Upper lobe of left lung (tissue), 6 donors: Measurements from ENCODE around the gene MOV10L1. TPM values are rescaled to one million over a fixed set of nuclear protein-coding genes. Genes with fewer than 3 reads are reported as not detected.

Source experiments
- ATAC-seq, 2 donors: fragments of 200-7000 bp; cut with Tn5 transposase; one replicate each; pipeline ENCODE4 v1.9.1; 2022; ENCODE audit warnings: mild to moderate bottlenecking in 2 of 2, moderate library complexity in 2 of 2; ENCODE audit not compliant: low FRiP score in 2 of 2
- DNase-seq, 2 donors: peaks; one replicate each; pipeline ENCODE4 v3.0.0-alpha.2; 2019 to 2020
- H3K27ac ChIP-seq, 4 donors: fragments of 200-600 bp; sonication (generic); one replicate each; pipeline ENCODE4 v1.5.1; 2016 to 2019
- H3K27me3 ChIP-seq, 4 donors: fragments of 200-600 bp; sonication (generic); one replicate each; pipeline ENCODE4 v1.5.1; 2017 to 2019
- H3K36me3 ChIP-seq, 4 donors: fragments of 200-600 bp; sonication (generic); one replicate each; pipeline ENCODE4 v1.5.1; 2016 to 2019
- H3K4me1 ChIP-seq, 4 donors: fragments of 200-600 bp; sonication (generic); one replicate each; pipeline ENCODE4 v1.5.1; 2018 to 2019
- H3K4me3 ChIP-seq, 4 donors: fragments of 200-600 bp; sonication (generic); one replicate each; pipeline ENCODE4 v1.5.1; 2017 to 2019; ENCODE audit warnings: mild to moderate bottlenecking in 2 of 4, moderate library complexity in 1 of 4
- H3K9me3 ChIP-seq, 4 donors: fragments of 200-600 bp; sonication (generic); one replicate each; pipeline ENCODE4 v1.5.1; 2018 to 2019
- CTCF ChIP-seq, 6 experiments: fragments of 450-650 bp in 4 of 6; fragments of 200-600 bp in 2 of 6; sonication (generic) in 2 of 6; IDR thresholded peaks; one replicate each; pipeline ENCODE4 v1.5.1; 2016 to 2019; ENCODE audit warnings: antibody characterized with exemption in 6 of 6
- EP300 ChIP-seq, 4 donors: sonication (generic); formaldehyde crosslinking; IDR thresholded peaks; one replicate each; pipeline ENCODE4 v1.5.1; 2017; ENCODE audit warnings: antibody characterized with exemption in 4 of 4, control low read depth in 2 of 4
- POLR2A ChIP-seq, 4 donors: fragments of 450-650 bp; IDR thresholded peaks; one replicate each; pipeline ENCODE4 v1.5.1; 2016 to 2017; ENCODE audit warnings: antibody characterized with exemption in 4 of 4, mild to moderate bottlenecking in 2 of 4
- POLR2AphosphoS5 ChIP-seq, 2 donors: sonication (generic); formaldehyde crosslinking; IDR thresholded peaks; one replicate each; pipeline ENCODE4 v1.5.1; 2017; ENCODE audit warnings: antibody characterized with exemption in 2 of 2
- WGBS, 2 donors: methylation state at CpG; one replicate each; pipeline ENCODE4 v1.1.5; 2017 to 2018; 5-methylcytosine and 5-hydroxymethylcytosine counted together
- total RNA-seq, 6 donors: library from RNA; depleted of rRNA in 4 of 6; stranded (reverse); fragments of >200 nt in 4 of 6; gene quantifications; one replicate each; pipeline versions ENCODE4 v1.1.0 to v1.2.1, GENCODE V29; 2016 to 2021
- donor health status: DM: no; HTN: no; CAD: no; lungs with moderate emphysema.
- donor health status: DM: no; HTN: yes; CAD: no; lungs with severe emphysema.

MOV10L1 gene
- total RNA-seq, 6 donors from 2014 or later, result 0.47 to 3.1 (median 1.8) TPM; not detected in 1

GRCh38 chr22:50068096-50068495, 21.7 kb upstream of the MOV10L1 start:
- WGBS, 2 donors, result 84 to 95% methylated on average over 7 of the region's 11 CpGs
- H3K9me3 ChIP-seq, result no peaks in the 10 kb centered on the region
- no peaks in the 10 kb centered on the region for H3K36me3 ChIP-seq
- H3K27ac ChIP-seq, result no peak overlapping the region
- TF ChIP-seq POLR2A (IDR thresholded peaks at IDR 0.05) (no peak), EP300 (IDR thresholded peaks at IDR 0.05) (no peak), CTCF (IDR thresholded peaks at IDR 0.05) (no peak), POLR2AphosphoS5 (IDR thresholded peaks at IDR 0.05) (no peak)
- ATAC-seq, result no peak
- H3K27me3 ChIP-seq, result no peaks in the 10 kb centered on the region
- DNase-seq, result peak in 1 of 2 donors; percentile 47
- no peaks in the 10 kb centered on the region for H3K4me1 ChIP-seq
- no peak overlapping the region for H3K4me3 ChIP-seq

DNA sequence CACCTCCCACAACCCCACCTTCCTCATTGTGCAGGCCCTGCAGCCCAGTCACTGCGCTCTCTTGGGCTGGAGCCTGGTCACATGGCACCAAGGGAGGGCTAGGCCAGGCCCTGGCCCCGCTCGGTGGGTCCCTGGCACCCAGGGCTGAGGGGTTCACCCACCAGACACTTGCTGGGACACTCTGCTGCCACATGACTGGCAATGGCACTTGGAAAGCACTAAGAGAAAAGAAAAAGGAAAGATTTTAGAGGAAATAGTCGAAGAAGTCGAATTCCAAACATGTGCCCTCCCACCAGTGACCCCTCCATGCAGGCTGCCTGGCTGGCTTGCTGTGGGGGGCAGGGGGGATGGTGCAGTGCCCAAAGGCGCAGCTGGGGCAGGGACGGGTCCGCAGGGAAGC, 19.4 kb upstream of the MOV10L1 start:
- peak in 1 of 2 donors; percentile 18 for ATAC-seq
- no peak for DNase-seq
- Histone ChIP-seq H3K9me3 (no peaks in the 10 kb centered on the region), H3K27me3 (no peaks in the 10 kb centered on the region), H3K4me3 (no peak overlapping the region), H3K27ac (no peak overlapping the region), H3K4me1 (no peaks in the 10 kb centered on the region), H3K36me3 (no peaks in the 10 kb centered on the region)
- 83 to 88% methylated on average over 7 to 8 of the region's 8 CpGs for WGBS, 2 donors
- TF ChIP-seq POLR2AphosphoS5 (IDR thresholded peaks at IDR 0.05) (no peak), POLR2A (IDR thresholded peaks at IDR 0.05) (no peak), CTCF (IDR thresholded peaks at IDR 0.05) (no peak), EP300 (IDR thresholded peaks at IDR 0.05) (no peak)

DNA sequence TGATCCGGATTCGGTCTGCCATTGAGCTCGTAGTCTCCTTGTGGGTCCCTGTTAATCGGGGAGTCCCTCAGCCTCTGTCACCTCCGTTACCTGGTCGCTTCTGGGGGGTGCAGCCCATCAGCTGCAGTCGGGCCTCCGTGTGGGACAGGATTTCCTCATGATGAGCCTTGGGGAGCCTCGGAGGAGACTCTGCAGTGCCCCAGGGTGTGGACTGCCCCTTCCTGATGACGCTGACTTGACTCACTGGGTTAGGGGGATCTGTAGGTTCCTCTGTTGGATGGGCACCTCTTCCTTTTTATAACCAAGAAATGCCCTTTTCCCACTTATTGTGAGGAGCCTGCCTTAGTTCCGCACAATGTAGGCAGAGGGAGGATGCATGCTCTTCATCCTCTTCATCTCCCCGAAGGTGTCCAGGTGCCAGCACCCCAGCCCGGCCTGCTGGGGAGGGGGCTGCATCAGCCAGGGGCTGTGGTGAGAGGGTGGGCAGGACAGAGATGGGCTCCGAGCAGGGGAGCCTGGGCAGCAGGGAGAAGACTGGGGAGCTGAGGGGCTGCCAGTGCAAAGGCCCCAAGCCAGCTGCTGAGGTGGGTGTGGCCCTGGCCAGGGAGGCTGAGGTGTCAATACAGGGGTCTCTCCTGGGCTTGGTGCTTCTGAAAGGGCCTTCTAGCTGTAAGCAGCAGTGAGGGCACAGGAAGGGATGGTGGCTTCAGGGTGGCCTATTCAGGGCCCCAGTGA, 18.2 kb upstream of the MOV10L1 start:
- 88 to 89% methylated on average over 14 of the region's 14 CpGs for WGBS, 2 donors
- no peaks in the 10 kb centered on the region for H3K4me1 ChIP-seq
- no peak overlapping the region for H3K27ac ChIP-seq
- ATAC-seq (no peak), DNase-seq (no peak)
- no peak overlapping the region for H3K4me3 ChIP-seq
- H3K36me3 ChIP-seq, result no peaks in the 10 kb centered on the region
- TF ChIP-seq CTCF (IDR thresholded peaks at IDR 0.05) (no peak), POLR2A (IDR thresholded peaks at IDR 0.05) (no peak), POLR2AphosphoS5 (IDR thresholded peaks at IDR 0.05) (no peak), EP300 (IDR thresholded peaks at IDR 0.05) (no peak)
- H3K9me3 ChIP-seq, result no peaks in the 10 kb centered on the region
- H3K27me3 ChIP-seq, result no peaks in the 10 kb centered on the region

GRCh38 chr22:50072167-50072555, 17.6 kb upstream of the MOV10L1 start:
- no peak for ATAC-seq
- peak in 1 of 2 donors; percentile 50 for DNase-seq
- Histone ChIP-seq H3K4me3 (no peak overlapping the region), H3K27ac (no peak overlapping the region), H3K27me3 (no peaks in the 10 kb centered on the region), H3K9me3 (no peaks in the 10 kb centered on the region), H3K4me1 (no peaks in the 10 kb centered on the region), H3K36me3 (no peaks in the 10 kb centered on the region)
- no peak for TF ChIP-seq CTCF (IDR thresholded peaks at IDR 0.05)
- no peak for TF ChIP-seq EP300 (IDR thresholded peaks at IDR 0.05)
- TF ChIP-seq POLR2AphosphoS5 (IDR thresholded peaks at IDR 0.05), result no peak
- no peak for TF ChIP-seq POLR2A (IDR thresholded peaks at IDR 0.05)
- 50 to 89% methylated on average over 2 to 9 of the region's 9 CpGs for WGBS, 2 donors
